Upper lobe of left lung (tissue), 4 donors: ENCODE data around the gene PRDM8.

Experiments
- CTCF ChIP-seq, 6 experiments: fragments of 450-650 bp in 4 of 6; fragments of 200-600 bp in 2 of 6; sonication (generic) in 2 of 6; IDR thresholded peaks; one replicate each; pipeline ENCODE4 v1.5.1; 2016 to 2019; ENCODE audit warnings: antibody characterized with exemption in 6 of 6
- EP300 ChIP-seq, 4 donors: sonication (generic); formaldehyde crosslinking; IDR thresholded peaks; one replicate each; pipeline ENCODE4 v1.5.1; 2017; ENCODE audit warnings: antibody characterized with exemption in 4 of 4, control low read depth in 2 of 4
- POLR2A ChIP-seq, 4 donors: fragments of 450-650 bp; IDR thresholded peaks; one replicate each; pipeline ENCODE4 v1.5.1; 2016 to 2017; ENCODE audit warnings: antibody characterized with exemption in 4 of 4, mild to moderate bottlenecking in 2 of 4

GRCh38 chr4:80189956-80190677 lies 7.2 kb upstream of the PRDM8 start:
- TF ChIP-seq CTCF (IDR thresholded peaks at IDR 0.05) (no peak), POLR2A (IDR thresholded peaks at IDR 0.05) (no peak), EP300 (IDR thresholded peaks at IDR 0.05) (no peak)
